GM18499 (cell line): ENCODE results near the gene PITPNM2.

ENCODE experiments used
- ATAC-seq: cut with Tn5 transposase; IDR thresholded peaks from one replicate; pipeline ENCODE4 v1.9.1; 2021; ENCODE audit warnings: moderate number of reproducible peaks; ENCODE audit not compliant: insufficient read depth, unreplicated experiment

PITPNM2 gene

DNA sequence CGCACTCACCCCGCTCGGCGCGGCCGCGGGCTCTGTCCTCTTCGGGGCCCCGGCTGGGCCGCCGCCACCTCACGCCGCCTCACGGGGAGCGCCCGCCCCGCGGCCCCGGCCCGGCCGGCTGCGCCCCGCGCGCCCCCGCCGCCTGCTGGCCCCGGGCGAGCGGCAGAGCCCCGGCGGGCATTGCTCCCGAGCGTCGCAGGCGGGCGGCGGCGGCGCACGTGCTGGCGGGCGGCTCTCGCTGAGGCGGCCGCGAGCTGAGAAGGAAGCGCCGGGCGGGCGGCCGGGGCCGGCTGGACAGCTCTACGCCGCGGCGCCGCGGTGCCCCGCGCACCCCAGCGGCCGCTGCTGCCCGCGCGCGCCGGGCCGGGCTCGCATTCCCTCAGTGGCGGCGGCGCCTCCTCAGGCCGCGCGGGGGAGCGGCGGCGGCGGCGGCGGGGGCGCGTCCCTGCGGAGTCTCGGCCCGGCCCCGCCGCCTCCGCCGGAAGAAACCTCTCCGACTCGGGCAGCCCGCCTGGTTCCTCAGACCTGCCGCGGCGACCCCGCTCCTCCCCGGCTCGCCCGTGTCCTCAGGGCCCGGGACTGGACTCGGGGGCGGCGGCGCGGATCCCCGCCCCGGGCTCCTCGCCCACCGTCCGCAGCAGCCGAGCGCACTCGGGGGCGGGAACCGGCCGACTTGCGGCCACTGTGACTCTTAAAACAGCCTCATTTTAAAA is at the start of gene PITPNM2:
PITPNM2 (minus strand) TSS at position 347 of the 713 bp plus-strand sequence. CDS start 116,500 bp downstream, outside the sequence.
- ATAC-seq = no peak

DNA sequence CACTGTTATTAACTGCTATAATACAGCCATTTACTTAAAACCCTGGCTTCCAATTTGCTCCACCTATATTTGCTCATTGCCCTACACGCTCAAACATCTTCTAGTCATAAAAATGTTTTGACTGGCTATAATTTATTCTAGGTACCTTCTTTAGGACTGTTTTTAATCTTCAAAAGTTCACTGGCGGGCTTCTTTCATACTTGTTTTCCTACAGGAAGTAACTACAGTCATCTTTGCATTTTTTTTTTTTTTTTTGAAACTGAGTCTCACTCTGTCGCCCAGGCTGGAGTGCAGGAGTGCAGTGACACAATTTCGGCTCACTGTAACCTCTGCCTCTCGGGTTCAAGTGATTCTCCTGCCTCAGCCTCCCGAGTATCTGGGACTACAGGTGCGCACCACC is 49.5 kb upstream of the PITPNM2 start:
- ATAC-seq = no peak

DNA sequence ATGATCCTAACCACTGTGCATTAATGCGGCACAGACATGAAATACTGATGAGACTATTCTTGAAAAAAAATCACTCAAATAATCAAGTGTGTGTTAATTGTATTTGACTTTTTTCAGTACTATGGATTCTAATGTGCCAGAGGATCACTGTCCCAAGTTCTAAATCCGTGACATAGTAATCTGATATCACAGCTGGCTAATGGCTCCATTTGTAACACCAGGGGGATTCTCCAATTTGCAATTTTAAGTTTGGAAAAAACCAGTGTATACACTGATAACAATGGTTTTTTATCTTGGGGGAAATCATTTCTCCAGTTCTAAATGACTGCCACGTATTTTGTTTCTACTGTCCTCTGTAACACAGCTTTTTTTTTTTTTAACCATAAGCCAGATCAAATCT is 49.0 kb upstream of the PITPNM2 start:
- ATAC-seq = no peak

DNA sequence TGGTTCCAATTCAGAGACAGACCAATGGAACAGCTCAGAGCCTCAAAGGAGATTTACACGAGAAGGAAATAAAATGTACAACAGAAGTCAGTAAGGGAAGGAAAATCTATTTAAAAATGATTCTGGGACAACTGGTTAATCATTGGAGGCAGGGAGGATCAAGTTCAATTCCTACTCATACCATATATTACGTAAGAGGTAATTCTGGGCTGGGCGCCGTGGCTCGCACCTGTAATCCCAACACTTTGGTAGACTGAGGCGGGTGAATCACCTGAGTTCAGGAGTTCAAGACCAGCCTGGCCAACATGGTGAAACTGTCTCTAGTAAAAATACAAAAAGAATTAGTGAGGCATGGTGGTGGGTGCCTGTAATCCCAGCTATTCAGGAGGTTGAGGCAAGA is 36.7 kb upstream of the PITPNM2 start:
- no peak for ATAC-seq

DNA sequence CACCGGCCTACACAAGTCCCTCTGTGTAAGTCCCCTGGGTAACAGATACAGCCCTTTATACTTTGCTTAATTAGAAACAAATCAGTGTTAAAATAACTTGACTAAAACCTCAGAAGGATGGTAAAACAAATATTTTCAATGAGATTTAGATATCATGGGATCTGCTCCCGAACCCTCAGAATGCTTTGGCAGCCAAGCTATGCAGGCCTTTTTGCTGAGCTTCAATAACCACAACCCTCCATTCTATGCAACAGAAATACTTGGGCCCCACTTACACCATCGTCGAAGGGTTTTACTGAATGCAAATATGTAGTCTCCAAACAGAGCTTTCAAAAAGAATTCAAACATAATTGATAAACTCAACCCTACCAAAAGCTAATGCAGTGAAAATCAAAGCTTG is 29.3 kb upstream of the PITPNM2 start:
- no peak for ATAC-seq

DNA sequence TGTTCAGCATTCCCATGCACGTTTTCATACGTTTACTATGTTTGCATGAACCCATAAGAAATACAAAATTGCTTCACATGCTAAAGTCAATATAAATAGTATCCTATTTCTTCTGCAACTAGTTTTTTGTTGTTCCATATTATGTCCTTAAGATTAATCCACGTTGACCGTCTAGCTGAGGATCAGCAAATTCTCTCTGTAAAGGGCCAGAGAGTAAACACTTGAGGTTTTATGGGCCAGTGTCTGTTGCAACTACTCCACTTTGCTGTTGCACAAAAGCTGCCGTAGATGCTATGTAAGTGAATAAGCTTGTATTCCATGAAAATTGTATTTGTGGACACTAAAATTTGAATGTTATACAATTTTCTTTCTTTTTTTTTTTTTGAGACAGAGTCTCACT is 21.1 kb upstream of the PITPNM2 start:
- ATAC-seq = no peak

DNA sequence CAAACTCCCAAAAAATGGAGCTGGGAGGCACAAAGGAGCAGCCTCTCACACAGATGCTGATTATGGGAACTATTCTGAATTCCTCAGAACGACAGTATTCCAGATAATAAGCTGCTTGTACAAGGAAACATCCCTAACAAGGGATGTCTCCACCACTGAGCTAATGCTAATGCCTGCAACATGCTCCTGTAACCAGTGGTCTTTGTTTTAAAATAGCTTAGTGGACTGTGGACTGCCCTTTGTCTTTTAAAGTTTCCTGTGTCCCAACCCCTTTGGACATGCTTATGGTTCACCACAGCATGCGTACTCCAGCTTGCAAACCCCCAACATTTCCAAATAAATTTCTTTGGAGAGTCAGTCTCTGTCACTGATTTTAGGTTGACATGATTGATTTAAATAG is 16.4 kb upstream of the PITPNM2 start:
- no peak for ATAC-seq

DNA sequence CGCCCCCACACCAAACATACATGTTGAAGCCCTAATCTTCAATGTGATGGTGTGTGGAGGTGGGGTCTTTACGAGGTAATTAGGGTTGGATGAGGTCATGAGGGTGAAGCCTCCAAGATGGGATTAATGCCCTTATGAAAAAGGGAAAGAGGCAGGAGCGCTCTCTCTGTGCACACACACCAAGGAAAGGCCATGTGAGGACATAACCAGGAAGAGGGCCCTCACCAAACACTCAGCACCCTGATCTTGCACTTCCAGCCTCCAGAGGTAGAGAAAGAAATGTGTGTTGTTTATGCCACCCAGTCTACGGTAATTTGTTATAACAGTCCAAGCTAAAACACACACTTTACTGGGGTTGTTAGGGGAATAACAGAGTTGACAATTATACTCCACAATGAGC is 14.6 kb upstream of the PITPNM2 start:
- ATAC-seq = no peak

DNA sequence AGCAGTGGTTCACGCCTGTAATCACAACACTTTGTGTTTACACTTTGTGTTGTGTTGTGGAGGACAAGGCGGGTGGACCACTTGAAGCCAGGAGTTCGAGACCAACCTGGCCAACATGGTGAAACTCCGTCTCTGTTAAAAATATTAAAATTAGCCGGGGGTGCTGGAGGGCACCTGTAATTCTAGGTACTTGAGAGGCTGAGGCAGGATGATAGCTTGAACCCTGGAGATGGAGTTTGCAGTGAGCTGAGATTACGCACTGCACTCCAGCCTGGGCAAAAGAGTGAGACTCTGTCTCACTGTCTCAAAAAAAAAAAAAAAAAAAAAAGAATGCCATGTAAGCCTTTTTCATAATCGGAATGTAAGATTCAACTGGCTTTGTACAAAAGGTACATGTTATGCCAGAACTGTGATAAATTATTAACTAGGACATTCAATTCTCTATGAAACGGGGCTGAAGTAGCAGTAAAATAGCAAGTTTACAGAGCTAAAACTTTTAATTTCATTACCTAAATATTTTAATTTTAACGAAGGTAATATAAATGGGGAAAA is 13.9 kb upstream of the PITPNM2 start:
- ATAC-seq = no peak

DNA sequence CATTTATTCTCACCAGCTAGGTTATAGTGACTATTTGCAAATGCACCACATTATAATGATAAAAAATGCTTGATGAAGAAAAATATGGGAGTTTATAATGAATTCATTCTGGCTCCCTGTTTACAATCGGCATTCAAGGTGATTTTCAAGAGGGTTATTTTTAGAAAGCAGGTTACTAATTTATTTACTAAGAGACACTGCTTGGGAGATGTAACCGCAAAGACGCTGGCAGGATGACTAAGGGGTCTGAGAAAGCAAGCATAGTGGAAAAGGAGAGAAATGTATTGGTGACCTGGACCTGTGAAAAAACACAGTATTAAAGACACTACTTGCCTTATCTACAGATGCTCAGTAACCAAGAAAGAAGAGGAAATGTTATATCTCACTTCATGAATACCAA is 13.3 kb upstream of the PITPNM2 start:
- no peak for ATAC-seq

DNA sequence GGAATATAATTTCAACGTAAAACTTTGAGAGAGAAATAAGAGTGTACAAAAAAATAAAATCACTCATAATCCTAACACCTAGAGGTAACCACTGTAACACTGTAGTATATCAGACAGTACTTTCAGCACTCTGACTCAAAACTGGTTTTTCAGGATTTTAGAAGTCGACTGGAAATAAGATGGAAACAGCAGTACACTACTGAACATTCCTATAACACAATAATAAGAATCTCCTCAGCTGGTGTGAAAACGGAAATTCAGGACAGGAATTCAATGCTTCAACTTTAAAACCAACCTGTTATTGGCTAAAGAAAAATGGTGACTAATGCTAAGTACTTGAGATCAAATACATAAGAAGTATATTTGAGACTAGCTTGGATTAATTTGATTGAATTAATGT is 12.3 kb upstream of the PITPNM2 start:
- no peak for ATAC-seq

DNA sequence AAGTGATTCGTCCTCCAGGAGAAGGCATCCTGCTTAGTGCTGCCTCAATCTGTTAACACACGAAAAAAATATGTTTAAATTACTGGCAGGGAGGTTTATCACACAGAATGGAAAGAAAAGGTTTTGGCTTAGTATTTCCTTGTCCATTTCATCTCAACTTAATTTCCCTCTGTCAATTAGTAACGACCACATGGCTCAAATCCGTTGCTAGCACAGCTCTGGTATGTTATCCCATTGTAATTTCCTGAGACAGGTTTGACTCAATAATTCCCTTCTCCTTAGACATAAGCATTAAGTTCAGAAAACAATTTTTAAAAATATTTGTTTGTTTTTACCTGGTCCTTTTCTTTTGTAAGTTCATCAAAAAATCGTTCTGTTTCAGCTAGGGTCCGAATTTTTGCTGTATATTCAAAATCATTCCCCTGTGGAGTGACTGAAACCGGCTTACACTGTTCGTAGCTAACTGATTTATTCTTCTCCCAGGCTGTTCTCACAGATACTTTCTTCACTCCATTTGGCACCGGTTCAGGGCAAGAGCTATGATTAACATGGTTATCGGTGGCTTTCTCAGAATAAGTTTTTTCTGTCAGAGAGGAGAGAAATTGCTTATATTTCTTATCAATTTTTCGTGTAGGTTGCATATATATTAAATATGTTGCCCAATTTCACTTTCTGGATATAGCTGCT is 10.1 kb upstream of the PITPNM2 start:
- no peak for ATAC-seq

DNA sequence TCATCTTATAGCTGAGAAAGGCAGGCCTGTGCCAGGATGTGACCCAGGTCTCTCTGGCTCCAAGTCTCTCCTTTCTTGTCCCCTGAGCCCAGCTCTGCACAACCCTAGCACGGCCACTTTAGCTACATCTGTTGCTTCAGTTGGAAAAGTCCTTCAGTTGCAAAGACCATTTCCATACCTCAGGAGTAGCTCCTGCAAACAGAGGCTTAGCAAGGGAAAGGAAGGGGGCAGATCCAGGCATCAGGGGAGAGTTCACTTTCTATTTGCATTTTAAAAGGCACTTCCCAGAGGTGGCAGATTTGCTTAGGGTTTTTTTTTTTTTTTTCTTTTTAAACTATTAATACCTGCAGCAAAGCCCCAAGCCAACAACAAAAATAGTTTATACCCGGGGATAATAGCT is 3.0 kb upstream of the PITPNM2 start:
- ATAC-seq = no peak

DNA sequence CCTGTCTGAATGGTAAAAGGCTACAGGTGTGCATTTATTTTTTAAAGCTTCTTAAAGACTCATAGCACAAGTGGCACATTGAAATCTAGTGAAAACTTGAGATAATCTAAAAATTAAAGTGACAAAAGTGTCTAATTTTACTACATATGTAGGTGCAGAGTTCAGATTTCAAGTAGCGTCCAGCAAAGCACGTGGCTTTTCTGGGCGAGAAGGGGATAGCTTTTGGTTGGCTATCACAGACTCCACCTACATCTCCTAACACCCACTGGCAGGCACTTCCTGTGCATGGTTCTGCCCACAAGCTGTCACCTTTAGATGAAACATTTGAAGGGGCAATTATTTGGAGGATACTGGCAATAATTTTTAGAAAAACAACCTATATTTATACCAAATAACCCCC is 1.9 kb upstream of the PITPNM2 start:
- no peak for ATAC-seq

DNA sequence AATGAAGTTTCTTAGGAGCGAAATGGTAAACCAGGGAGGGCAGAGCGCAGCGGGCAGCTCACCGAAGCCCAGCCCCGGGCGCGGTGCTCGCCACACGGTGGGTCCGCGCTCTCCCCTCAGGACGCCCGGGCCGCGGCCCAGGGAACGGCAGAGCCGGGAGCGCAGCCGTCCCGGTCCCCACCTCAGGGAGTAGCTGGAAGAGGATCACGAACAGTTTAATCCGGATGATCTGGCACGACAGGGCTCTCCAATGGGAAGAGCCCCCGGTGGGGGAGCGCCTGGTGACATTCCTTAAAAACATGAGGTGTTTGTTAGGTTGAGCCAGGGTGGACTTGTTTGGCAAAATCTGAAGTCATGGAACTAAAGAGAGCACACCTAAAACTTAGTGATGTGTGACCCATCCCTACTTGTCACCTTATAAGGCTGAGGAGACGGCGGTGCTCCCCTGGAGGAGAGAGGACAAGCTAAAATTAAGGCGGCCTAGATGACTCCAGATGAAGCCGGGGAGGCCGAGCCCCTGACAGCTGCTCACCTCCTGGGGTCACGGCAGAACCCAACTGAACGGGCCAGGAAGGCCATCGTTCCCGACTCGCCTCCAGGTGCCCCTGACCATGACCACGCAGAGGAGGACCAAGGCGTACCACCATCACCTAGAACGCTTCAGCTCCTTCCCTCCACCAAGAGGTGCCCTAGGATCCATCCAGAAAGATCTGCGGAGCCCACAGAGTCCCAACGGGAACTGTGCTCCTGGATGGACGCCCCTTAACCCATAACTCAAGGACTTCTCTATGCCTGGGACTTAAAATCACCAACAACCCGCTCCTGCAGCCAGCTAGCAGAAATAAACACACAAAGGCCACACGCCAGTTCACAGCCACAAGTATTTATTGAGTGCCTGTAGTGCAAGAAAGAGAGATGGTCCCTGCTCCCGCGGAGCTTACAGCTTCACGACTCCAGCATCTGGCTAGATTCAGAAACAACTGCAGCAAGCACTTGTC is 866 bp upstream of the PITPNM2 start:
- no peak for ATAC-seq

DNA sequence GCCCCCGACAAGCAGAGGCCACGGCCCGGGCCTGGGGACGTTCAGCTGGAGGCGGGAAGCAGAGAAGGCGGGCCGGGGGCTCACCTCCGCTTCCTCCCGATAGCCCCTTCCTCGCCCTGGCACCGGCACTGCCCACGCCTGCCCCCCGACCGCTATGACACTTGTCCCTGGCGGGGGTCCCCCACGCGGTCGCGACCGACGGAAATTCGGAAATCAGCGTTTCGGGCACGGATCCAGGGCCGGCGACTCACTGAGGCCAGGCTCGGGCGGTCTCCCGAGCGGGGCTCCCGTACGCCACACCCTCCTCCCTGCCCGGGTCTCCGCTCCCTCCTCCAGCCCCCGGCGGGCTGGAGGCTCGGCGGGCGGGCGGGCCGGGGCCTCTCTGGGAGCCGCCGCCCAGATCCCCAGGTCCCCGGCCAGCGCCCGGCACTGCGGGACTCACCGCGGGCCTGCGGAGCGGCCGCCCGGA is 581 bp downstream of the PITPNM2 start:
- no peak for ATAC-seq

DNA sequence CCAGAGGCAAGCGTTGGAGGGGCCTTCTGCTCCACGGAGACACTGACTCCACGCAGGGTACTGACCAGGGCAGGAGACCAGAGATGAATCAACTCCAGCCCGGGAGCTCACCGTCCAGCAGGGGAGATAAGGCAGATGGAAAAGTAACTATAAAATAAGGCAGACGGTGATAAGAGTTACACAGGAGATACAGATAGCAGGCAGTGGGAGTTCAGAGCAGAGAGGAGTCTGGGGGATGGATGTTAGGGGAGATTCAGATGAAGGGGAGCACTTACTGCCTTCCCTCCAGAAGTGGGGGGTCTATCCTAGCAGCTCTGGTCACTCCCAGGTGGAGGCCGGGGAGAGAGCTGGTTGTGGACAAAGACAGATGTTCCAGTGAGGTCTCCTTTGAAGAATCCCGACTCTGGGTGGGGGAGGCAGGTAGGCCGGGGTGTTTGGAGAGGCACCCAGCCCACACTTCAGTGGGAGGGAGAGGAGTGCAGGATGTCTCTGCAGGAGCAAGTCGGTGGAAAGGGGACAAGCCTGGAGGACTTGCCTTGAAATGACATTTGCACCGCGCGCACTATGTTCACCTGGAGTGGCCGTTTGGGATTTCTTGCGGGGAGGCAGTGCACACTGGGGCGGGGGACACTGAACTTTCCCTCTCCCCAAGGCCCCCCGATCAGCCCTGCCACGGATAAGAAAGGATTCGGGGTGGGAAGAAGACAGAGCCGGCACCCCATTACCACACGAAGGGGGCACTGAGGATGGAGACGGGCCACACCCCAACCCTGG is 1.2 kb downstream of the PITPNM2 start:
- ATAC-seq = no peak

DNA sequence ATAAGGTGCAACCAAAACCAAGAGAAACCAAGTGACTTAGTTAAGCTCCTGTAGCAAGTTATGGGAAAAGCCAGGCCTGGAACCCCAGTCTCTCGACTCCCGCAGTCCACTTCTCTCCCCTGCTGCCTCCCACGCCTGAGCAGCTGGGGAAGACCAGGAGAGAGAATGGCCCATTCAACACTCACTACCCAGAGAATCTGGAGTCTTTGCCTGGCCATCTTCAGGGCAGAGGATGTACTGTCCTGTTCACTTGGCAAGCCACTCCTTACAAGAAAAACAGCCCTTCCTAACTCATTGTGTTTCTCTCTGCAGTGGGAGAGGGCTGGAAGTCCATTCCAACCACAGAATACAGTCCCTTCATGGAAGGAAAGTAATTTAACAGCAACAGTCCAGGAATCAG is 1.8 kb downstream of the PITPNM2 start:
- no peak for ATAC-seq

DNA sequence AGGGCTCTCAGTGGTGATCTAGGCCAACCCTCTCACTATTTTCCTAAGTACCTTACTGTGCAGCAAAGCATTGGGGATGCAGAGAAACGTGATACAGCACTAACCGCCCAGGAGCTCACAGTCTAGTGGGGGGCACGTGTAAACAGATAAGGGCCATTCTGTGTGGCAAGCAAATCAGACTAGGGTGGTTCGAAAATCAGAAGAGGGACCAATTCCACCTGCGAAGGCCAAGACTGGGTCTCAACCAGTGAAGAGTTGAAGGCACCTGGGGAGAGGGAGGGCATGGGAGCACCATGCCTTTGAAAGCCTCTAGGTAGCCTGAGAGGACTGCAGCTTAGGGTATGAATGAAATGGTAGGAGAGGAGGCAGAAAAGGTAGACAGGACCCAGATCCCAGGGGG is 2.2 kb downstream of the PITPNM2 start:
- ATAC-seq = no peak

DNA sequence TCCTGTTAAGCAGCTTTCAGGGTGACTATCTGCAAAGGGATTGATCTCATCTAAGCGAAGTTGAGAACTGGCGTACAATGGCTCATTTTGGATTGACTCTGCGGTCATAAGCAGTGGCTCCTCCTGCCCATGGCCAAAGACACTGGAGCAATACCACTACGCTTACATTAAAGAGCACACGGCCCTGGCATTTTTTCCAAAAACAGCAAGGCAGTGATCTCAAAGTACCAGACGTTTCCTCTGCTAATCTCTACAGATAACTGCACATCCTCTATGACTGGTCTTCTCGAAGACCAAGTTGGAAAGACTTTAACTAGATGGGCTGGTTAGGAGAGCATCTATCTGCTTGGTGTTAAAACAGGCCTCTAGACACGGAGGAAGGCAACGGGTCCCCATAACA is 2.7 kb downstream of the PITPNM2 start:
- ATAC-seq = no peak
